ENCODE measurements around the gene SREBF2. TPM values are rescaled to one million over a fixed set of nuclear protein-coding genes. Genes with fewer than 3 reads are reported as not detected.

The SREBF2 gene
- total and polyA plus RNA-seq, 2 experiments from 2014 or later: 113 to 114 TPM

- no peak overlapping the region for H3K27ac ChIP-seq
- peaks cover 22% of the 10 kb centered on the region for H3K79me2 ChIP-seq
- no peaks in the 10 kb centered on the region for H3K27me3 ChIP-seq
- H3K4me1 ChIP-seq (ENCODE audit: insufficient read depth): no peaks in the 10 kb centered on the region
- TF ChIP-seq EZH2 (IDR thresholded peaks at IDR 0.05; ENCODE audit: borderline replicate concordance) (no peak), EZH2phosphoT487 (IDR thresholded peaks at IDR 0.05; ENCODE audit: low read depth, severe bottlenecking, unreplicated experiment) (no peak), CTCF (IDR thresholded peaks at IDR 0.05; ENCODE audit: poor library complexity) (no peak)
- H3K4me3 ChIP-seq: no peak overlapping the region
- no peak overlapping the region for H3K4me2 ChIP-seq
- no peak overlapping the region for H2AFZ ChIP-seq
- DNase-seq (ENCODE audit: low spot score): no peak
- no peaks in the 10 kb centered on the region for H3K9me2 ChIP-seq (replicated peaks; ENCODE audit: insufficient read depth)
- no peaks in the 10 kb centered on the region for H3K9me3 ChIP-seq (ENCODE audit: low read depth)
- H4K20me1 ChIP-seq (ENCODE audit: insufficient read depth, poor library complexity, severe bottlenecking): peaks cover 14% of the 10 kb centered on the region
- H3K36me3 ChIP-seq (replicated peaks; ENCODE audit: insufficient read depth, low read depth): no peaks in the 10 kb centered on the region
- WGBS (ENCODE audit: low lambda C conversion rate, missing lambda C conversion rate): 78% methylated on average over 5 of the region's 5 CpGs
Measured at GRCh38 chr22:41873391-41873790, 40.5 kb downstream of the SREBF2 start.

GRCh38 chr22:41874090-41874489 is 41.2 kb downstream of the SREBF2 start:
- no peak overlapping the region for H2AFZ ChIP-seq
- H3K4me3 ChIP-seq: no peak overlapping the region
- peaks cover 22% of the 10 kb centered on the region for H3K79me2 ChIP-seq
- no peak for TF ChIP-seq EZH2 (IDR thresholded peaks at IDR 0.05; ENCODE audit: borderline replicate concordance)
- no peak for TF ChIP-seq EZH2phosphoT487 (IDR thresholded peaks at IDR 0.05; ENCODE audit: low read depth, severe bottlenecking, unreplicated experiment)
- no peak for TF ChIP-seq CTCF (IDR thresholded peaks at IDR 0.05; ENCODE audit: poor library complexity)
- H3K4me2 ChIP-seq: no peak overlapping the region
- H3K4me1 ChIP-seq (ENCODE audit: insufficient read depth): no peaks in the 10 kb centered on the region
- H3K27me3 ChIP-seq: no peaks in the 10 kb centered on the region
- H3K27ac ChIP-seq: no peak overlapping the region
- no peaks in the 10 kb centered on the region for H3K9me3 ChIP-seq (ENCODE audit: low read depth)
- no peaks in the 10 kb centered on the region for H3K36me3 ChIP-seq (replicated peaks; ENCODE audit: insufficient read depth, low read depth)
- WGBS (ENCODE audit: low lambda C conversion rate, missing lambda C conversion rate): 91% methylated on average over 2 of the region's 2 CpGs
- no peak for DNase-seq (ENCODE audit: low spot score)
- H3K9me2 ChIP-seq (replicated peaks; ENCODE audit: insufficient read depth): no peaks in the 10 kb centered on the region
- H4K20me1 ChIP-seq (ENCODE audit: insufficient read depth, poor library complexity, severe bottlenecking): peaks cover 13% of the 10 kb centered on the region

- no peak overlapping the region for H2AFZ ChIP-seq
- no peak for DNase-seq (ENCODE audit: low spot score)
- no peaks in the 10 kb centered on the region for H3K36me3 ChIP-seq (replicated peaks; ENCODE audit: insufficient read depth, low read depth)
- WGBS (ENCODE audit: low lambda C conversion rate, missing lambda C conversion rate): 85% methylated on average over 10 of the region's 10 CpGs
- H3K27me3 ChIP-seq: no peaks in the 10 kb centered on the region
- no peaks in the 10 kb centered on the region for H3K9me3 ChIP-seq (ENCODE audit: low read depth)
- H3K4me3 ChIP-seq: no peak overlapping the region
- peaks cover 13% of the 10 kb centered on the region for H4K20me1 ChIP-seq (ENCODE audit: insufficient read depth, poor library complexity, severe bottlenecking)
- no peak overlapping the region for H3K27ac ChIP-seq
- no peaks in the 10 kb centered on the region for H3K4me1 ChIP-seq (ENCODE audit: insufficient read depth)
- H3K79me2 ChIP-seq: peaks cover 14% of the 10 kb centered on the region
- no peak overlapping the region for H3K4me2 ChIP-seq
- no peak for TF ChIP-seq EZH2phosphoT487 (IDR thresholded peaks at IDR 0.05; ENCODE audit: low read depth, severe bottlenecking, unreplicated experiment)
- no peak for TF ChIP-seq CTCF (IDR thresholded peaks at IDR 0.05; ENCODE audit: poor library complexity)
- no peak for TF ChIP-seq EZH2 (IDR thresholded peaks at IDR 0.05; ENCODE audit: borderline replicate concordance)
- H3K9me2 ChIP-seq (replicated peaks; ENCODE audit: insufficient read depth): no peaks in the 10 kb centered on the region
Measured at GRCh38 chr22:41875531-41876270, 42.8 kb downstream of the SREBF2 start.
